K562 (cell line): Measurements from ENCODE around the gene SRC. TPM values are rescaled to one million over a fixed set of nuclear protein-coding genes. Genes with fewer than 3 reads are reported as not detected.

Experiments used
- CBX2 ChIP-seq: fragments of 200-600 bp; sonication (generic); IDR thresholded peaks from one replicate; pipeline ENCODE4 v1.6.1; 2012; ENCODE audit warnings: mild to moderate bottlenecking, low read length, inconsistent platforms; ENCODE audit not compliant: insufficient read depth, poor library complexity, severe bottlenecking
- HDAC2 ChIP-seq: fragments of 450-650 bp; IDR thresholded peaks from 2 replicates; pipeline ENCODE4 v1.6.1; 2016; ENCODE audit warnings: mild to moderate bottlenecking
- KLF13 ChIP-seq: fragments of 450-650 bp; IDR thresholded peaks from 2 replicates; pipeline ENCODE4 v1.6.1; 2016; ENCODE audit warnings: missing genetic modification characterization, low read depth, mild to moderate bottlenecking, missing compliant biosample characterization, moderate library complexity, borderline replicate concordance
- PTBP1 ChIP-seq: fragments of 200-400 bp; formaldehyde crosslinking; IDR thresholded peaks from 2 replicates; pipeline ENCODE4 v1.6.1; 2017; ENCODE audit warnings: low read depth, low read length
- SP1 ChIP-seq: sonication (generic); formaldehyde crosslinking; IDR thresholded peaks from 2 replicates; pipeline ENCODE4 v1.8.1; 2022; ENCODE audit warnings: mild to moderate bottlenecking, missing genetic modification reagents
- TCFL5 ChIP-seq: fragments of 250-450 bp; sonication (Bioruptor Pico); conservative IDR thresholded peaks from 2 replicates; pipeline ENCODE4 v1.6.1; 2021; ENCODE audit warnings: mild to moderate bottlenecking, moderate library complexity, matching md5 sums
- TSC22D4 ChIP-seq: fragments of 450-650 bp; IDR thresholded peaks from 2 replicates; pipeline ENCODE4 v1.6.1; 2016; ENCODE audit warnings: missing genetic modification characterization, missing biosample characterization, control low read depth
- ZBTB7A ChIP-seq: IDR thresholded peaks from 2 replicates; pipeline ENCODE4 v1.6.1; 2011; ENCODE audit warnings: low read depth, mild to moderate bottlenecking, low read length, moderate library complexity, borderline replicate concordance; ENCODE audit not compliant: control insufficient read depth
- ZFP1 ChIP-seq: fragments of 450-650 bp; formaldehyde crosslinking; IDR thresholded peaks from 2 replicates; pipeline ENCODE4 v1.4.0; 2020; ENCODE audit warnings: mild to moderate bottlenecking, mixed read lengths
- ZNF212 ChIP-seq: fragments of 450-650 bp; formaldehyde crosslinking; IDR thresholded peaks from 2 replicates; pipeline ENCODE4 v1.4.0; 2020; ENCODE audit warnings: mild to moderate bottlenecking
- ZNF274 ChIP-seq: IDR thresholded peaks from 2 replicates; pipeline ENCODE4 v1.6.1; 2011; ENCODE audit warnings: low read depth, mild to moderate bottlenecking, low read length, moderate library complexity, borderline replicate concordance
- ZNF408 ChIP-seq: fragments of 250-450 bp; sonication (Bioruptor Pico); IDR thresholded peaks from 2 replicates; pipeline ENCODE4 v1.4.0; 2020; ENCODE audit warnings: low read depth, mild to moderate bottlenecking, moderate library complexity
- polyA plus RNA-seq, 8 experiments: library from polyadenylated mRNA; depleted of rRNA in 4 of 8; stranded (reverse) in 5 of 8; unstranded in 3 of 8; fragments of >200 nt; fragmentation: Nextera tagmentation in 2 of 8; fragmentation: Illumina TruSeq in 1 of 8; extraction: Ambion mirVana in 2 of 8; extraction: Trizol in 1 of 8; gene quantifications; 2 replicates each; pipeline versions ENCODE4 v1.2.1 to v1.2.3, GENCODE V29; 2011 to 2014; ENCODE audit warnings: inconsistent platforms in 1 of 8, missing spikeins in 1 of 8
- total RNA-seq, 7 experiments: library from RNA; depleted of rRNA in 6 of 7; stranded (reverse); fragments of >200 nt in 6 of 7; fragmentation: Illumina TruSeq in 2 of 7; extraction: Trizol in 2 of 7; gene quantifications; 2 replicates each; pipeline versions ENCODE4 v1.2.1 to v1.2.3, GENCODE V29; 2011 to 2021; ENCODE audit warnings: low replicate concordance in 1 of 7
- TF ChIP-seq, protein P1 (sequence below): fragments of 250-450 bp; sonication (Bioruptor Pico); IDR thresholded peaks from 2 replicates; pipeline ENCODE4 v1.8.0; 2022; ENCODE audit warnings: moderate library complexity, mild to moderate bottlenecking, inconsistent platforms
- TF ChIP-seq, protein P2 (sequence below): fragments of 450-650 bp; IDR thresholded peaks from 2 replicates; pipeline ENCODE4 v1.6.1; 2017; ENCODE audit warnings: mild to moderate bottlenecking, moderate library complexity
- TF ChIP-seq, protein P3 (sequence below): fragments of 200-800 bp; sonication (Bioruptor generic); IDR thresholded peaks from 2 replicates; pipeline ENCODE4 v1.6.1; 2017; ENCODE audit warnings: missing genetic modification characterization, missing compliant biosample characterization
- TF ChIP-seq, protein P4 (sequence below), 2 experiments: fragments of 450-650 bp in 1 of 2; sonication (generic) in 1 of 2; formaldehyde crosslinking in 1 of 2; IDR thresholded peaks; 2 replicates each; pipeline versions ENCODE4 v1.7.1 to v1.9.0; 2016 to 2022; ENCODE audit warnings: inconsistent platforms in 1 of 2, mild to moderate bottlenecking in 1 of 2, missing genetic modification reagents in 1 of 2

The SRC gene
- total and polyA plus RNA-seq, 9 of the 15 experiments (the other 6 are each of a cell fraction or from before 2014, with no cell fraction given), result 0.06 to 8.5 (median 3.1) TPM

DNA sequence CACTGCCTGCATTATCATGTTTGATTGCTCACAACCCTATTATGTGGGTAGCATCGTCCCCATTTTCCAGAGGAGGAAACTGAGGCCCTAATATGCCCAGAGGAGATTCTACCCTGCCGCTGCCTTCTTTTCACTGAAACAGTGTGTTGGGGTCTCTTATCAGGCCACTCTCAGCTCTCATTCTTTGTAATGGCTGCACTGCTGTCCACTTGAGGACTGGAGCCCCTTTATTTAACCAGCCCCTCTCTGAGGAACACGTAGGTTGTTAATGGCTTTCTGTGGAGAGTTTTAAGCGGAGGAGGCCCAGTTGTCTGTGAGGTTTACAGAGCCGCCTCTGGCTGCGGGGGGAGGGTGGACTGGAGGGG is 32.5 kb downstream of the SRC start (continued):
- no peak; the same call in 1 of the 2 replicates for TF ChIP-seq SP1 (CRISPR knock-in tag)
- TF ChIP-seq CBX2, result no peak
- 0 out of 2 replicates have a peak, but pooled peaks have one; percentile 40 for TF ChIP-seq TCFL5 (CRISPR knock-in tag)
- TF ChIP-seq, protein P1, sequence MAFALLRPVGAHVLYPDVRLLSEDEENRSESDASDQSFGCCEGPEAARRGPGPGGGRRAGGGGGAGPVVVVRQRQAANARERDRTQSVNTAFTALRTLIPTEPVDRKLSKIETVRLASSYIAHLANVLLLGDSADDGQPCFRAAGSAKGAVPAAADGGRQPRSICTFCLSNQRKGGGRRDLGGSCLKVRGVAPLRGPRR (CRISPR knock-in tag), result peak; percentile 87; the same call in 1 of the 2 replicates
- TF ChIP-seq, protein P2, sequence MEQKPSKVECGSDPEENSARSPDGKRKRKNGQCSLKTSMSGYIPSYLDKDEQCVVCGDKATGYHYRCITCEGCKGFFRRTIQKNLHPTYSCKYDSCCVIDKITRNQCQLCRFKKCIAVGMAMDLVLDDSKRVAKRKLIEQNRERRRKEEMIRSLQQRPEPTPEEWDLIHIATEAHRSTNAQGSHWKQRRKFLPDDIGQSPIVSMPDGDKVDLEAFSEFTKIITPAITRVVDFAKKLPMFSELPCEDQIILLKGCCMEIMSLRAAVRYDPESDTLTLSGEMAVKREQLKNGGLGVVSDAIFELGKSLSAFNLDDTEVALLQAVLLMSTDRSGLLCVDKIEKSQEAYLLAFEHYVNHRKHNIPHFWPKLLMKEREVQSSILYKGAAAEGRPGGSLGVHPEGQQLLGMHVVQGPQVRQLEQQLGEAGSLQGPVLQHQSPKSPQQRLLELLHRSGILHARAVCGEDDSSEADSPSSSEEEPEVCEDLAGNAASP, result no peak
- TF ChIP-seq, protein P3, sequence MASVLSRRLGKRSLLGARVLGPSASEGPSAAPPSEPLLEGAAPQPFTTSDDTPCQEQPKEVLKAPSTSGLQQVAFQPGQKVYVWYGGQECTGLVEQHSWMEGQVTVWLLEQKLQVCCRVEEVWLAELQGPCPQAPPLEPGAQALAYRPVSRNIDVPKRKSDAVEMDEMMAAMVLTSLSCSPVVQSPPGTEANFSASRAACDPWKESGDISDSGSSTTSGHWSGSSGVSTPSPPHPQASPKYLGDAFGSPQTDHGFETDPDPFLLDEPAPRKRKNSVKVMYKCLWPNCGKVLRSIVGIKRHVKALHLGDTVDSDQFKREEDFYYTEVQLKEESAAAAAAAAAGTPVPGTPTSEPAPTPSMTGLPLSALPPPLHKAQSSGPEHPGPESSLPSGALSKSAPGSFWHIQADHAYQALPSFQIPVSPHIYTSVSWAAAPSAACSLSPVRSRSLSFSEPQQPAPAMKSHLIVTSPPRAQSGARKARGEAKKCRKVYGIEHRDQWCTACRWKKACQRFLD (CRISPR knock-in tag), result peak; percentile 69; the same call in 1 of the 2 replicates
- no peak for TF ChIP-seq ZNF274
- 0 out of 2 replicates have a peak, but pooled peaks have one; percentile 30 for TF ChIP-seq ZFP1
- TF ChIP-seq ZNF212, result no peak
- TF ChIP-seq, protein P4, sequence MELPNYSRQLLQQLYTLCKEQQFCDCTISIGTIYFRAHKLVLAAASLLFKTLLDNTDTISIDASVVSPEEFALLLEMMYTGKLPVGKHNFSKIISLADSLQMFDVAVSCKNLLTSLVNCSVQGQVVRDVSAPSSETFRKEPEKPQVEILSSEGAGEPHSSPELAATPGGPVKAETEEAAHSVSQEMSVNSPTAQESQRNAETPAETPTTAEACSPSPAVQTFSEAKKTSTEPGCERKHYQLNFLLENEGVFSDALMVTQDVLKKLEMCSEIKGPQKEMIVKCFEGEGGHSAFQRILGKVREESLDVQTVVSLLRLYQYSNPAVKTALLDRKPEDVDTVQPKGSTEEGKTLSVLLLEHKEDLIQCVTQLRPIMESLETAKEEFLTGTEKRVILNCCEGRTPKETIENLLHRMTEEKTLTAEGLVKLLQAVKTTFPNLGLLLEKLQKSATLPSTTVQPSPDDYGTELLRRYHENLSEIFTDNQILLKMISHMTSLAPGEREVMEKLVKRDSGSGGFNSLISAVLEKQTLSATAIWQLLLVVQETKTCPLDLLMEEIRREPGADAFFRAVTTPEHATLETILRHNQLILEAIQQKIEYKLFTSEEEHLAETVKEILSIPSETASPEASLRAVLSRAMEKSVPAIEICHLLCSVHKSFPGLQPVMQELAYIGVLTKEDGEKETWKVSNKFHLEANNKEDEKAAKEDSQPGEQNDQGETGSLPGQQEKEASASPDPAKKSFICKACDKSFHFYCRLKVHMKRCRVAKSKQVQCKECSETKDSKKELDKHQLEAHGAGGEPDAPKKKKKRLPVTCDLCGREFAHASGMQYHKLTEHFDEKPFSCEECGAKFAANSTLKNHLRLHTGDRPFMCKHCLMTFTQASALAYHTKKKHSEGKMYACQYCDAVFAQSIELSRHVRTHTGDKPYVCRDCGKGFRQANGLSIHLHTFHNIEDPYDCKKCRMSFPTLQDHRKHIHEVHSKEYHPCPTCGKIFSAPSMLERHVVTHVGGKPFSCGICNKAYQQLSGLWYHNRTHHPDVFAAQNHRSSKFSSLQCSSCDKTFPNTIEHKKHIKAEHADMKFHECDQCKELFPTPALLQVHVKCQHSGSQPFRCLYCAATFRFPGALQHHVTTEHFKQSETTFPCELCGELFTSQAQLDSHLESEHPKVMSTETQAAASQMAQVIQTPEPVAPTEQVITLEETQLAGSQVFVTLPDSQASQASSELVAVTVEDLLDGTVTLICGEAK (IDR thresholded peaks at IDR 0.05), result no peak
- TF ChIP-seq, protein P4 (CRISPR knock-in tag; IDR thresholded peaks at IDR 0.05), result no peak
- TF ChIP-seq TSC22D4, result no peak
- 0 out of 2 replicates have a peak, but pooled peaks have one; percentile 35 for TF ChIP-seq KLF13
- TF ChIP-seq PTBP1, result 0 out of 2 replicates have a peak, but pooled peaks have one; percentile 44
- TF ChIP-seq ZBTB7A, result no peak
- peak; percentile 85; the same call in 1 of the 2 replicates for TF ChIP-seq HDAC2
- TF ChIP-seq ZNF408 (CRISPR knock-in tag), result no peak
